ENCODE data around the gene PGLYRP2.

PGLYRP2 gene

DNA sequence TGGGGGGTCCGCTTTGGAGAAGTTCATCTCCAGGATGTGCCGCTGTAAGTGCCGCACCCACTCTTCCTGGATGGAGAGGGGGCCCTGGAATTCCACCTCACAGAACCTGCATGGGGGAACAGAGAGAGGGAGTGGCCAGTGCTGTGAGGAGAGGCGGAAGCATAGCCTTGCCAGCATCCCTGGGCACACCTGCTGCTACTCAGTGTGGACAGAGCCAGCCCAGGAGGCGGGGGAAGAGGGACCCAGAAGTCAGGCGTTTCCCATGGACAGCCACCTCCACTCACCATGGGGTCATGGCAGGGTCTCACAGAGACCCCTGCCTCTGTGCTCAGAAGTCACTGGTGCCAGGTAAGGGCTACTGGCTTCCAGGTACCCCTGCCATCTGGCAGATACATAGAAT lies 56.2 kb downstream of the PGLYRP2 start:
- DNase-seq (ENCODE audit: low read depth): no peak

GRCh38 chr19:15422296-15423075 lies 56.8 kb downstream of the PGLYRP2 start:
- no peak for DNase-seq (ENCODE audit: low read depth)

DNA sequence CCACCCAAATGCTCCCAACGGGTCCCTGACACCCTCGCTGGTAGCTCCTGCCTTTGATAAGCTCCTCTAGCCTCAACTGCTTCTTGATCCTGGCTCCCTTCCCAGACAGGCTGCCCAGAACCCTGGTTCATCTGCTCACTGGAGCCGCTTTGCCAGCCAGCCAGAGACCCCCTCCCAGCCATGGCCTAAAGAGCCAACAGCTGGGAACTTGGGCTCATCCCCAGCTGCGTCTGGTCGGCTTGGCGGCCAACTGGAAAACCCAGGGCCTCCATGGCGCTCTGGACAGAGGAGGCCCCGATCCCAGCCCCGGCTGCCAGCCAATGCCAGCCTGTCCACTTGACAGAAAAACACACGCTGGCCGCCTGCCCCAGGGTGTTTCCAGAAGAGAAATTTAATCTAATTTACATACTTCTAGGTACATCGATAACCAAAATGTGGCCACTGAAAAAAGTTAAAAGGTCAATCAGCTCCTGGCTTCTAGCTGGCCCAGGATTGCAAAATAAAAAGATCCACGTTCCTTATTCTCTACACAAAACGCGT lies 57.5 kb downstream of the PGLYRP2 start:
- DNase-seq (ENCODE audit: low read depth): no peak

DNA sequence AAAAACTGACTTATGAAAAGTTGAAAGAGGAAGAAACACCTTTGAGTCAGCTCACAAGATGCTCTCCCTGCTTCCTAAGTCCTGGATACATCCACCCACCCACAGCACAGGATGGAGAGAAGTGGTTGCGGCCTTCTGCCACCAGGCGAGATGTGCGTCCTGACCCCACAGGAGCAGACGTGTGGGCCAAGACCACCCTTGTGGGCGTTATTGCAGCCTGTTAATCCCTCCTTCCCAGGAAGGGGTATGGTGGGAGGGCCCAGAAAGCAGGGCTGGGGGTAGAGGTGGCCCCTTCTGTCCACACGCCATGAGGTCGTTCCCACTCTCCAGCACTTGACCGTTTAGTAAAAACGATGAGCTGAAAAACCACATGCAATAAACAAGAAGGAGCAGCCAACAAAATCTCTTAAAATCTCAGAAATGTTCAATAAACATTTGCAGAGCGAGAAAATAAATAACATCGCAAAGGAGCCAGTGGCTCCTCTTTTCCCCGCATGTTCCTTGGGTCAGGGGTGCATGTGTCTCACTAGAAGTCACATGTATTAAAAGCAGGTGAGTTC lies 58.1 kb downstream of the PGLYRP2 start:
- DNase-seq (ENCODE audit: low read depth): no peak

- no peak for DNase-seq (ENCODE audit: low read depth)
These were observed 59.8 kb downstream of the PGLYRP2 start for GRCh38 chr19:15419413-15420025.
